Fibroblast of skin of abdomen (primary cell): ENCODE results near the gene PRR19.

Source experiments
- DNase-seq: peaks from one replicate; pipeline ENCODE4 v3.0.0-alpha.2; 2013

The PRR19 gene

DNA sequence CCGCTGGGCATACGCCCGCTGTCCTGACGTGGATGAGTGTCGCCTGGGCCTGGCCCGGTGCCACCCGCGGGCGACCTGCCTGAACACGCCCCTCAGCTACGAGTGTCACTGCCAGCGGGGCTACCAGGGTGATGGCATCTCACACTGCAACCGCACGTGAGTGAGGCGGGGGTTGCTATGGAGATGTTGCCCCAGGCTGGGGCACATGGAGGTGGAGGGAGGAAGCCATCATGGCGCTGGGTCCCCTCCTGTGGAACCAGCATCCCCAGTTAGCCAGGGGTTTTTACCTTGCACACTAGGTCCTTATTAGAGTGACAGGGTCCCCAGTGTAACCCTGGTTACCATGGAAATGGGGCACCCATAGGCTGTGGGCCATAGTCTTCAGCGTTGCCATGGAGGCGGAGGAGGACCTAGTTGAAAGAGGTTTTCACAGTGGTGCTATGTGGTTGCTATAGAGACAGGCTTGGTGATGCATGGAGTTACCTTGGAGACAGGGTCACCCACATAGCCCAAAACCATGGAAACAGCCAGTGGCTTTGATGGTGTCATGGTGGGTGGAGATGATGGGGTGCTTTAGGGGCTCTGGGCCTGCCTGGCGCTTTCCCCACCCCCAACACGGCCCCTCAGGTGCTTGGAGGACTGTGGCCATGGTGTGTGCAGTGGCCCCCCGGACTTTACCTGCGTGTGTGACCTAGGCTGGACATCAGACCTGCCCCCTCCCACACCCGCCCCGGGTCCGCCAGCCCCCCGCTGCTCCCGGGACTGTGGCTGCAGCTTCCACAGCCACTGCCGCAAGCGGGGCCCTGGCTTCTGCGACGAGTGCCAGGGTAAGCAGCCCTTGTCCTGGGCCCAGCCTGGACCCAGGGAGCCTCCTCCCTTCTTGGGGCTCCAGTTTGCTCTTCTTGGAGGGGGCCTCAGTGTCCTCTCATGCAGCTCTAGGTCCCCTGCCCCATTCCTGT lies 50.6 kb downstream of the PRR19 start:
- DNase-seq, result no peak

DNA sequence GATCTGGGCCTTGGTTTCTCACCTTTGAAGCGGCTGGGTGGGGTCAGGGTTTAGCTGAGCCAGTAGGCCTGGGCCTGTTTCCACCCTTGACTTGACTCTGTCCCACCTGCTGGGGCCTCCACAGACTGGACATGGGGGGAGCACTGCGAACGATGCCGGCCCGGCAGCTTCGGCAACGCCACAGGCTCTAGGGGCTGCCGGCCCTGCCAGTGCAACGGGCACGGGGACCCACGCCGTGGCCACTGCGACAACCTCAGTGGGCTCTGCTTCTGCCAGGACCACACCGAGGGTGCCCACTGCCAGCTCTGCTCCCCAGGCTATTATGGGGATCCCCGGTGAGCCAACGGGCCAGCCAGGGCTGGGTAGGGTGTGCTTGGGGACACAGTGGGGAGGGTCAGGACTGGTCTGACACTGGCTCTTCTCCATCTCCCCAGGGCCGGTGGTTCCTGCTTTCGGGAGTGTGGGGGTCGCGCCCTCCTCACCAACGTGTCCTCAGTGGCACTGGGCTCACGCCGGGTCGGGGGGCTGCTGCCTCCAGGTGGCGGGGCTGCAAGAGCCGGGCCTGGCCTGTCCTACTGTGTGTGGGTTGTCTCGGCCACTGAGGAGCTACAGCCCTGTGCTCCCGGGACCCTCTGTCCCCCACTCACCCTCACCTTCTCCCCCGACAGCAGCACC lies 51.5 kb downstream of the PRR19 start:
- DNase-seq, result no peak

DNA sequence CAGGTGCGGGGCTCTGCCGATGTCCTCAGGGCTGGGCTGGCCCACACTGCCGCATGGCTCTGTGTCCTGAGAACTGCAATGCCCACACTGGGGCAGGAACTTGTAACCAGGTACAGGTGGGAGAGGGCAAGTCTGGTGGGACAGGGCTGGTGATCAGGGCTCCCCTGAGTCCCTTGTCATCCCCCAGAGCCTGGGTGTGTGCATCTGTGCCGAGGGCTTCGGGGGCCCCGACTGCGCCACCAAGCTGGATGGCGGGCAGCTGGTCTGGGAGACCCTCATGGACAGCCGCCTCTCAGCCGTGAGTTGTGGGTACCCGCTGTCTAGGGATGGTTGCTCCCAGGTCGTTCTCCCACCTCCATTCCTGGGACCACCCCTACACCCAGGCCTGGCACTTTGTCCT lies 54.0 kb downstream of the PRR19 start:
- no peak for DNase-seq

DNA sequence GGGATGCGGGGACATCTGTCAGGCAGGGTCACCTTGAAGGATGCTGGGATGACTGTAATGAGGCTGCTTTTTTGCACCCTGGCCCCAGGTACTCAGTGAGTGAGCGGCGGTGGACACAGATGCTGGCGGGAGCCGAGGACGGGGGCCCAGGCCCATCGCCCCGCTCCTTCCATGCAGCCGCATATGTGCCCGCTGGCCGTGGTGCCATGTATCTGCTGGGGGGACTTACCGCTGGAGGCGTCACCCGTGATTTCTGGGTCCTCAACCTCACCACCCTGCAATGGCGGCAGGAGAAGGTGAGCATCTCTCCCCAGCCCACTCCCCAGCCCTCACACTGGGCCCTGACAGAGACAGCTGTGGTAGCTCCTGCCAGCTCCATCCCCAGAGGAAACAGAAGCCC lies 54.8 kb downstream of the PRR19 start:
- no peak for DNase-seq

DNA sequence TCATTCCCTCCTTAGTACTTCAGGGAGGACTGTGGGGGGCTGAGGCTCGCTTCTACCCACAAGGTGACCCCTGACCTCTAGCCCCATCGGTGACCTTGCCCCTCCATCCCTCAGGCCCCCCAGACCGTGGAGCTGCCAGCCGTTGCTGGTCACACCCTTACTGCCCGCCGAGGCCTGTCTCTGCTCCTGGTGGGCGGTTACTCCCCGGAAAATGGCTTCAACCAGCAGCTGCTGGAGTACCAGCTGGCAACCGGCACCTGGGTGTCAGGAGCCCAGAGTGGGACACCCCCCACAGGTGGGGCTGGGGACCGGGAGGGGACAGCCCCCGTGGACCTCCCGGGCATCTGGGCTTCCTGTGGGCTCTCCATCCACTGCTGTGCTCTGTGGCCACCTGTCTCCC lies 55.4 kb downstream of the PRR19 start:
- no peak for DNase-seq
